Keratinocyte (primary cell): ENCODE measurements around the gene MAB21L4. TPM values are rescaled to one million over a fixed set of nuclear protein-coding genes. Genes with fewer than 3 reads are reported as not detected.

Experiments used
- DNase-seq: peaks from one replicate; pipeline ENCODE4 v3.0.0-alpha.2; 2011; ENCODE audit warnings: low read depth, missing footprints, low spot score
- FAIRE-seq: peaks from 2 replicates; lab custom pipeline; 2011; peaks lifted over from hg19 to GRCh38; lab: Jason Lieb, UNC
- H2AFZ ChIP-seq: 2 replicates; pipeline ENCODE4 v1.6.0; 2012; ENCODE audit warnings: low read length, control low read depth, inconsistent platforms; ENCODE audit not compliant: control insufficient read depth
- H3K27ac ChIP-seq: 2 replicates; pipeline ENCODE4 v1.5.1; 2011; ENCODE audit warnings: low read length; ENCODE audit not compliant: control insufficient read depth, insufficient read depth
- H3K27me3 ChIP-seq: 3 replicates; pipeline ENCODE4 v1.6.0; 2011; ENCODE audit warnings: low read length; ENCODE audit not compliant: control insufficient read depth, insufficient read depth; ENCODE audit errors: extremely low read depth
- H3K36me3 ChIP-seq, 2 experiments: 2 replicates in 1 of 2; 3 replicates in 1 of 2; pipeline ENCODE4 v1.5.1; 2011; ENCODE audit warnings: low read length in 2 of 2, mild to moderate bottlenecking in 1 of 2; ENCODE audit not compliant: control insufficient read depth in 2 of 2, insufficient read depth in 2 of 2; ENCODE audit errors: extremely low read depth in 1 of 2
- H3K4me1 ChIP-seq: 3 replicates; pipeline ENCODE4 v1.5.1; 2011; ENCODE audit warnings: low read length; ENCODE audit not compliant: control insufficient read depth, insufficient read depth; ENCODE audit errors: extremely low read depth
- H3K4me2 ChIP-seq: 3 replicates; pipeline ENCODE4 v1.6.0; 2011; ENCODE audit warnings: low read depth, low read length; ENCODE audit not compliant: control insufficient read depth, insufficient read depth; ENCODE audit errors: extremely low read depth
- H3K4me3 ChIP-seq, 3 experiments: fragments of 200-600 bp in 1 of 3; sonication (generic) in 1 of 3; 2 replicates in 2 of 3; 3 replicates in 1 of 3; pipeline ENCODE4 v1.5.1; 2011 to 2016; ENCODE audit warnings: low read length in 3 of 3, mild to moderate bottlenecking in 3 of 3, control low read depth in 2 of 3, inconsistent platforms in 1 of 3, low read depth in 1 of 3, mixed read lengths in 1 of 3, mixed run types in 1 of 3, moderate library complexity in 1 of 3; ENCODE audit not compliant: control insufficient read depth in 2 of 3, insufficient read depth in 2 of 3; ENCODE audit errors: extremely low read depth in 1 of 3
- H3K79me2 ChIP-seq: 2 replicates; pipeline ENCODE4 v1.6.0; 2012; ENCODE audit warnings: low read length; ENCODE audit not compliant: control insufficient read depth, insufficient read depth
- H3K9ac ChIP-seq: 3 replicates; pipeline ENCODE4 v1.6.0; 2011; ENCODE audit warnings: low read length; ENCODE audit not compliant: control insufficient read depth, insufficient read depth; ENCODE audit errors: extremely low read depth
- H3K9me1 ChIP-seq: 3 replicates; pipeline ENCODE4 v1.6.0; 2011; ENCODE audit warnings: low read length; ENCODE audit not compliant: control insufficient read depth, insufficient read depth; ENCODE audit errors: extremely low read depth
- H3K9me3 ChIP-seq: 2 replicates; pipeline ENCODE4 v1.5.1; 2012; ENCODE audit warnings: low read depth, low read length; ENCODE audit not compliant: control insufficient read depth
- H4K20me1 ChIP-seq: 3 replicates; pipeline ENCODE4 v1.6.0; 2011; ENCODE audit warnings: low read length; ENCODE audit not compliant: control insufficient read depth, insufficient read depth; ENCODE audit errors: extremely low read depth
- EZH2 ChIP-seq: IDR thresholded peaks from one replicate; pipeline ENCODE4 v1.6.1; 2012; ENCODE audit warnings: inconsistent platforms, mild to moderate bottlenecking, low read length, moderate library complexity
- dilution Hi-C: fragments of 300-500 bp; cut with MboI; formaldehyde crosslinking; loops from one replicate; pipeline ENCODE4 v1.7.0; 2020; ENCODE audit warnings: low sequenced_read_pairs; ENCODE audit not compliant: extremely low pct_ligation_motif_present
- polyA plus RNA-seq, 5 experiments: library from polyadenylated mRNA; depleted of rRNA in 3 of 5; stranded (reverse) in 3 of 5; stranded (forward) in 1 of 5; unstranded in 1 of 5; fragments of >200 nt; gene quantifications; 1 replicate in 1 of 5; 2 replicates in 3 of 5; 3 replicates in 1 of 5; pipeline versions ENCODE4 v1.2.1 to v1.2.3, GENCODE V29; 2011 to 2012; ENCODE audit warnings: missing spikeins in 2 of 5, low read depth in 1 of 5, low replicate concordance in 1 of 5
- TF ChIP-seq, protein P1 (sequence below), 3 experiments: IDR thresholded peaks in 1 of 3; conservative IDR thresholded peaks in 1 of 3; optimal IDR thresholded peaks in 1 of 3; 2 replicates in 2 of 3; 3 replicates in 1 of 3; pipeline versions ENCODE3 to v1.5.1; 2011; ENCODE audit warnings: low read length in 3 of 3, mild to moderate bottlenecking in 3 of 3, moderate library complexity in 2 of 3, control low read depth in 1 of 3, inconsistent platforms in 1 of 3; ENCODE audit not compliant: insufficient read depth in 2 of 3; ENCODE audit errors: extremely low read depth in 1 of 3

The MAB21L4 gene
- polyA plus RNA-seq, 1 donor (not counting 4 experiments of a cell fraction or from before 2014, with no cell fraction given) = 0.37 TPM

DNA sequence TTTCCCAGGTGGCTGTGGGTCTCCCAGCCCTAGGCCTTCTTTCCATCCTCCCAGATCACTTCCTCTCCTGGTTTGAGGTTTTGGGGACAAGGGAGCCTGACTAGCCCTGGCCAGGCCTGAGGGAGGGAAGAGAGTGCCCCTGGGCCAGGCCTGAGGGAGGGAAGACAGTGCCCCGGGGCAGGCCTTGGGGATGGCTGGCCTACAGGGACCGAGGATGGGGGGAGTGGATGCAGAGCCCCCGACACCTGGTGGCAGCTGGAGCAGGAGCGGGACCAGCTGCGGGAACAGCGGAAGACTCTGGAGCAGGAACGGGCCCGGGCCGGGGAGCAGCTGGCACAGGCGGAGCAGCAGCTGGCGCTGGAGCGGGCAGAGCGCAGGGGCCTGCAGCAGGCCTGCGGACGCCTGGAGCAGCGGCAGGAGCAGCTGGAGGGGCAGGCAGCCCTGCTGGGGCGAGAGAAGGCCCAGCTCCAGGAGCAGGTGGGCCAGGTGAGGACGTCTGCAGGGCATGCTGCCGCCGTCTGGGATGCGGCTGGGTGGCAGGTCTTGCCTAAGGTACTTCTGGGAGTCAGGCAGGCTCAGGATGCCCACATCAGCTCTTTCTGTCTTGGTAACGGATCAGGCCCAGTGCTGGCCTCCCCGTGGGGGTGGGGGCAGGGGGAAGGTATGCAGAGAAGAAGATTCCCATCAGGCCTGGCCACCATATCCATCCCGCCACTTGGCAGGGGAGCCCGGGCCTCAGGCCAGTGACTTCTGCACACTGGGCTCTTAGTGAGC, 39.3 kb upstream of the MAB21L4 start:
- no peak for DNase-seq

DNA sequence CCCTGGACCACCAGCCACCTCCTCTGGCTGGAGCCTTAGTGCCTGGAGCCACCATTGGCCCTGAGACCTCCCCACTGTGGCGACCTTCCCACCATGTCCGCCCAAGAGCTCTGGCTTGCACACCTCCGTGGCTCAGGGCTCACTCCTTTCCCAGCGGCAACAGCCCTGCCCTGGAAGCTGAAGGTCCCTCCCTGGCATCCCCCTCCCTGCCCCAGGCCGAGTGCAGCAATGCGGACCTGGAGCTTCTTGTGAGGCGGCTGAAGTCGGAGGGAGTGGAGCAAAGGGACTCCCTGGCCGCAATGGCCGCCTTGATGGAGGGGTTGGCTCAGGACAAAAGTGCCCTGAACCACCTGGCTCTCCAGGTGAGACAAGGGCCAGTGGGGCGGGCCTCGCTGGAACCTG, 38.7 kb upstream of the MAB21L4 start:
- H3K79me2 ChIP-seq = no peaks in the 10 kb centered on the region
- FAIRE-seq (no peak), DNase-seq (no peak)
- H3K9ac ChIP-seq = no peak overlapping the region
- H3K36me3 ChIP-seq = no peaks in the 10 kb centered on the region
- no peak overlapping the region for H3K27ac ChIP-seq
- H3K9me3 ChIP-seq = no peaks in the 10 kb centered on the region
- H3K9me1 ChIP-seq = no peaks in the 10 kb centered on the region
- H3K4me3 ChIP-seq = no peak overlapping the region
- dilution Hi-C loops = no loop called here
- H3K4me1 ChIP-seq = no peaks in the 10 kb centered on the region
- no peak for TF ChIP-seq EZH2
- TF ChIP-seq, protein P1, sequence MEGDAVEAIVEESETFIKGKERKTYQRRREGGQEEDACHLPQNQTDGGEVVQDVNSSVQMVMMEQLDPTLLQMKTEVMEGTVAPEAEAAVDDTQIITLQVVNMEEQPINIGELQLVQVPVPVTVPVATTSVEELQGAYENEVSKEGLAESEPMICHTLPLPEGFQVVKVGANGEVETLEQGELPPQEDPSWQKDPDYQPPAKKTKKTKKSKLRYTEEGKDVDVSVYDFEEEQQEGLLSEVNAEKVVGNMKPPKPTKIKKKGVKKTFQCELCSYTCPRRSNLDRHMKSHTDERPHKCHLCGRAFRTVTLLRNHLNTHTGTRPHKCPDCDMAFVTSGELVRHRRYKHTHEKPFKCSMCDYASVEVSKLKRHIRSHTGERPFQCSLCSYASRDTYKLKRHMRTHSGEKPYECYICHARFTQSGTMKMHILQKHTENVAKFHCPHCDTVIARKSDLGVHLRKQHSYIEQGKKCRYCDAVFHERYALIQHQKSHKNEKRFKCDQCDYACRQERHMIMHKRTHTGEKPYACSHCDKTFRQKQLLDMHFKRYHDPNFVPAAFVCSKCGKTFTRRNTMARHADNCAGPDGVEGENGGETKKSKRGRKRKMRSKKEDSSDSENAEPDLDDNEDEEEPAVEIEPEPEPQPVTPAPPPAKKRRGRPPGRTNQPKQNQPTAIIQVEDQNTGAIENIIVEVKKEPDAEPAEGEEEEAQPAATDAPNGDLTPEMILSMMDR (optimal IDR thresholded peaks at IDR 0.05 in 1 of 3, IDR thresholded peaks at IDR 0.05 in 1 of 3, conservative IDR thresholded peaks at IDR 0.05 in 1 of 3; ENCODE audit: extremely low read depth in 1 of 3, insufficient read depth in 2 of 3, low read length in 3 of 3) = no peak
- H2AFZ ChIP-seq = no peak overlapping the region
- H4K20me1 ChIP-seq = no peaks in the 10 kb centered on the region
- no peak overlapping the region for H3K4me2 ChIP-seq
- H3K27me3 ChIP-seq = peaks cover 11% of the 10 kb centered on the region

More for the DNA sequence above, 39.3 kb upstream of the MAB21L4 start:
- dilution Hi-C loops = no loop called here
- no peak for FAIRE-seq
- no peak overlapping the region for H3K9ac ChIP-seq
- H3K27me3 ChIP-seq = peaks cover 11% of the 10 kb centered on the region
- TF ChIP-seq, protein P1 (optimal IDR thresholded peaks at IDR 0.05 in 1 of 3, IDR thresholded peaks at IDR 0.05 in 1 of 3, conservative IDR thresholded peaks at IDR 0.05 in 1 of 3; ENCODE audit: extremely low read depth in 1 of 3, insufficient read depth in 2 of 3, low read length in 3 of 3) = no peak
- TF ChIP-seq EZH2 = no peak
- H3K4me2 ChIP-seq = no peak overlapping the region
- H3K4me3 ChIP-seq = no peak overlapping the region
- no peaks in the 10 kb centered on the region for H3K9me1 ChIP-seq
- no peaks in the 10 kb centered on the region for H3K36me3 ChIP-seq
- H2AFZ ChIP-seq = no peak overlapping the region
- H4K20me1 ChIP-seq = no peaks in the 10 kb centered on the region
- H3K27ac ChIP-seq = no peak overlapping the region
- H3K79me2 ChIP-seq = no peaks in the 10 kb centered on the region
- H3K4me1 ChIP-seq = no peaks in the 10 kb centered on the region
- H3K9me3 ChIP-seq = no peaks in the 10 kb centered on the region
